Cardiac fibroblast (primary cell): ENCODE results near the gene GPR183.

Experiments used
- DNase-seq, 2 donors: peaks; one replicate each; pipeline versions ENCODE4 v3.0.0 to v3.0.0-alpha.2; 2010; ENCODE audit warnings: low read depth in 2 of 2
- H3K4me3 ChIP-seq, 2 donors: replicated peaks in 1 of 2; 1 replicate in 1 of 2; 2 replicates in 1 of 2; pipeline ENCODE4 v1.5.1; 2011; ENCODE audit warnings: low read depth in 2 of 2, low read length in 2 of 2, mild to moderate bottlenecking in 2 of 2, moderate library complexity in 1 of 2
- CTCF ChIP-seq: IDR thresholded peaks from one replicate; pipeline ENCODE4 v1.5.1; 2011; ENCODE audit warnings: low read depth, mild to moderate bottlenecking, low read length, inconsistent platforms

Gene GPR183

GRCh38 chr13:99322297-99323103 lies 15.3 kb upstream of the GPR183 start:
- peak; percentile 63 to 81 for DNase-seq
- TF ChIP-seq CTCF = no peak
- no peak overlapping the region for H3K4me3 ChIP-seq

GRCh38 chr13:99321709-99322108 lies 14.5 kb upstream of the GPR183 start:
- no peak overlapping the region for H3K4me3 ChIP-seq
- no peak for TF ChIP-seq CTCF
- no peak for DNase-seq

GRCh38 chr13:99320693-99321481 lies 13.7 kb upstream of the GPR183 start:
- H3K4me3 ChIP-seq = no peak overlapping the region
- peak; percentile 91 to 96 for DNase-seq
- TF ChIP-seq CTCF = no peak

- no peak for DNase-seq
- no peak overlapping the region for H3K4me3 ChIP-seq
- no peak for TF ChIP-seq CTCF
Measured at GRCh38 chr13:99316657-99317256, 9.6 kb upstream of the GPR183 start.

- no peak overlapping the region for H3K4me3 ChIP-seq
- no peak for DNase-seq
- TF ChIP-seq CTCF = no peak
Measured at GRCh38 chr13:99316224-99316623, 9.0 kb upstream of the GPR183 start.

GRCh38 chr13:99315186-99315585 lies 8.0 kb upstream of the GPR183 start:
- TF ChIP-seq CTCF = no peak
- H3K4me3 ChIP-seq = no peak overlapping the region
- no peak for DNase-seq
